PC-9 (cell line): Measurements from ENCODE around the gene PRKG1. TPM values are rescaled to one million over a fixed set of nuclear protein-coding genes. Genes with fewer than 3 reads are reported as not detected.

ENCODE experiments used
- BruUV-seq: library from RNA; stranded (reverse); fragments of 400-500 nt; replicated peaks from 2 replicates; lab custom pipeline; 2021; lab: Mats Ljungman, UMichigan
- CTCF ChIA-PET: fragments of 300-600 bp; sonication (Branson Sonifier 250); formaldehyde crosslinking; loops from one replicate; lab custom pipeline; 2022; ENCODE audit warnings: antibody characterized with exemption; lab: Charles Lee
- POLR2A ChIA-PET: fragments of 300-600 bp; sonication (Branson Sonifier 250); formaldehyde crosslinking; loops from one replicate; lab custom pipeline; 2022; ENCODE audit warnings: antibody characterized with exemption; ENCODE audit not compliant: unreplicated experiment; lab: Charles Lee
- DNase-seq, 2 experiments: peaks; one replicate each; pipeline versions ENCODE4 v3.0.0 to v3.0.0-alpha.2; 2015 to 2022; ENCODE audit warnings: mixed read lengths in 1 of 2
- H2AFZ ChIP-seq: fragments of 200-600 bp; sonication (generic); 2 replicates; pipeline ENCODE4 v1.8.1; 2017; ENCODE audit warnings: antibody characterized with exemption
- H3F3A ChIP-seq: fragments of 200-600 bp; sonication (generic); 2 replicates; pipeline ENCODE4 v1.8.1; 2017; ENCODE audit warnings: antibody characterized with exemption, mild to moderate bottlenecking, low read depth; ENCODE audit not compliant: insufficient read depth
- H3K27ac ChIP-seq: fragments of 200-600 bp; sonication (generic); 2 replicates; pipeline ENCODE4 v1.6.1; 2016; ENCODE audit warnings: mixed run types
- H3K27me3 ChIP-seq: fragments of 200-600 bp; sonication (generic); 2 replicates; pipeline ENCODE4 v1.6.1; 2016; ENCODE audit warnings: low read depth, mixed run types; ENCODE audit not compliant: insufficient read depth
- H3K36me3 ChIP-seq: fragments of 200-600 bp; sonication (generic); 2 replicates; pipeline ENCODE4 v1.6.1; 2016; ENCODE audit warnings: low read depth, mixed run types
- H3K4me1 ChIP-seq: fragments of 200-600 bp; sonication (generic); replicated peaks from 2 replicates; pipeline ENCODE4 v1.6.1; 2016; ENCODE audit warnings: mixed run types; ENCODE audit not compliant: insufficient read depth
- H3K4me2 ChIP-seq: fragments of 200-600 bp; sonication (generic); 2 replicates; pipeline ENCODE4 v1.6.1; 2017; ENCODE audit warnings: mixed run types
- H3K4me3 ChIP-seq: fragments of 200-600 bp; sonication (generic); 2 replicates; pipeline ENCODE4 v1.6.1; 2016; ENCODE audit warnings: mixed run types
- H3K79me2 ChIP-seq: fragments of 200-600 bp; sonication (generic); 2 replicates; pipeline ENCODE4 v1.6.1; 2017; ENCODE audit warnings: low read depth, mixed run types
- H3K9me2 ChIP-seq: fragments of 200-600 bp; sonication (generic); 2 replicates; pipeline ENCODE4 v1.8.1; 2017; ENCODE audit warnings: mild to moderate bottlenecking; ENCODE audit not compliant: insufficient read depth
- H3K9me3 ChIP-seq: fragments of 200-600 bp; sonication (generic); 2 replicates; pipeline ENCODE4 v1.8.1; 2016; ENCODE audit warnings: low read depth; ENCODE audit not compliant: insufficient read depth
- H4K20me1 ChIP-seq: fragments of 200-600 bp; sonication (generic); 2 replicates; pipeline ENCODE4 v1.8.1; 2017; ENCODE audit not compliant: insufficient read depth
- EZH2 ChIP-seq: fragments of 200-600 bp; sonication (generic); IDR thresholded peaks from 2 replicates; pipeline ENCODE4 v1.8.0; 2017; ENCODE audit warnings: antibody characterized with exemption, low read depth
- intact Hi-C: fragments of 100-400 bp; cut with micrococcal nuclease; formaldehyde crosslinking; loops from one replicate; pipeline ENCODE4 v1.10.0; 2022; ENCODE audit not compliant: unreplicated experiment
- total RNA-seq: library from RNA; stranded (reverse); gene quantifications from 2 replicates; pipeline ENCODE4 v1.2.3, GENCODE V29; 2021
- TF ChIP-seq, protein P1 (sequence below): fragments of 200-600 bp; sonication (generic); conservative IDR thresholded peaks from 2 replicates; pipeline ENCODE4 v1.6.1; 2017; ENCODE audit warnings: mixed run types, antibody characterized with exemption, mild to moderate bottlenecking, moderate library complexity

The PRKG1 gene
- total RNA-seq, 1 experiment from 2014 or later = 0.70 TPM

DNA sequence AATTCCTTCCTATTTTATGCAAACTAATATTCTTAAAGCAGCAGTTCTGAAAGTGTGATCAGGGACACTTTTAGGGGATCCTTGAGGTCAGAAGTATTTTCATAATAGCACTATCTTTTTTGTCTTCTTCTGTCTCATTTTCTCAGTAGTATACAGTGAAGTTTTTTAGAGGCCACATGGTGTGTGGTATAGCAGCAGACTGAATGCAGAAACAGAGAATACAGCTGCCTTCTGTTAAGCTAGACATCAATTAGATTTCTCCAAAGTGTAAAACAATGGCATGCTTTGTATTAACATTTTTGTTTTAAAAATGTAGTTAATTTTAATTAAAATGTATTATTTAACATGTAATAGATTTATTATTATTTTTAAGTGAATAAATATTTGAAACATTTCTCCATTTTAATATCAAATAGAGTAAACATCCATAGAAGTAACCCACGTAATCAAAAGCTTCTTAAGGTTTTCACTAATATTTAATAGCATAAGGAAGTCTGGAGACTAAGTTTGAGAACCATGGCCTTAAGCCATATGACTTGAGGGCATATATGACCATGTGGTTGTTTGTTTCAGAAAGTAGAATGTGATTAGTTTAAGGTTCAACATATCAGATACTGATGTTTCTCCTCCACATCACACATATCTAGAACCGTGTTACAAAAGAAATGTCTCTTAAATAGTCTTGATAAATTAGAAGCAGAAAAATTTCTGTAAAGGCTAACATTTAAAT, 94.0 kb downstream of the PRKG1 start:
- H3K9me3 ChIP-seq = no peaks in the 10 kb centered on the region; the same call in 1 of the 2 replicates
- no peaks in the 10 kb centered on the region for H3K27me3 ChIP-seq
- CTCF ChIA-PET = no interaction called here
- no peaks in the 10 kb centered on the region for H3F3A ChIP-seq
- no peak overlapping the region for H3K27ac ChIP-seq
- H2AFZ ChIP-seq = no peak overlapping the region
- POLR2A ChIA-PET = no interaction called here
- H3K4me2 ChIP-seq = no peak overlapping the region
- no peaks in the 10 kb centered on the region for H4K20me1 ChIP-seq
- BruUV-seq = no TSS peak
- H3K79me2 ChIP-seq = no peaks in the 10 kb centered on the region
- TF ChIP-seq EZH2 = no peak
- TF ChIP-seq, protein P1, sequence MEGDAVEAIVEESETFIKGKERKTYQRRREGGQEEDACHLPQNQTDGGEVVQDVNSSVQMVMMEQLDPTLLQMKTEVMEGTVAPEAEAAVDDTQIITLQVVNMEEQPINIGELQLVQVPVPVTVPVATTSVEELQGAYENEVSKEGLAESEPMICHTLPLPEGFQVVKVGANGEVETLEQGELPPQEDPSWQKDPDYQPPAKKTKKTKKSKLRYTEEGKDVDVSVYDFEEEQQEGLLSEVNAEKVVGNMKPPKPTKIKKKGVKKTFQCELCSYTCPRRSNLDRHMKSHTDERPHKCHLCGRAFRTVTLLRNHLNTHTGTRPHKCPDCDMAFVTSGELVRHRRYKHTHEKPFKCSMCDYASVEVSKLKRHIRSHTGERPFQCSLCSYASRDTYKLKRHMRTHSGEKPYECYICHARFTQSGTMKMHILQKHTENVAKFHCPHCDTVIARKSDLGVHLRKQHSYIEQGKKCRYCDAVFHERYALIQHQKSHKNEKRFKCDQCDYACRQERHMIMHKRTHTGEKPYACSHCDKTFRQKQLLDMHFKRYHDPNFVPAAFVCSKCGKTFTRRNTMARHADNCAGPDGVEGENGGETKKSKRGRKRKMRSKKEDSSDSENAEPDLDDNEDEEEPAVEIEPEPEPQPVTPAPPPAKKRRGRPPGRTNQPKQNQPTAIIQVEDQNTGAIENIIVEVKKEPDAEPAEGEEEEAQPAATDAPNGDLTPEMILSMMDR = no peak
- intact Hi-C loops = no loop called here
- H3K36me3 ChIP-seq = no peaks in the 10 kb centered on the region
- no peaks in the 10 kb centered on the region for H3K9me2 ChIP-seq
- no peaks in the 10 kb centered on the region for H3K4me1 ChIP-seq
- no peak for DNase-seq
- no peak overlapping the region for H3K4me3 ChIP-seq

DNA sequence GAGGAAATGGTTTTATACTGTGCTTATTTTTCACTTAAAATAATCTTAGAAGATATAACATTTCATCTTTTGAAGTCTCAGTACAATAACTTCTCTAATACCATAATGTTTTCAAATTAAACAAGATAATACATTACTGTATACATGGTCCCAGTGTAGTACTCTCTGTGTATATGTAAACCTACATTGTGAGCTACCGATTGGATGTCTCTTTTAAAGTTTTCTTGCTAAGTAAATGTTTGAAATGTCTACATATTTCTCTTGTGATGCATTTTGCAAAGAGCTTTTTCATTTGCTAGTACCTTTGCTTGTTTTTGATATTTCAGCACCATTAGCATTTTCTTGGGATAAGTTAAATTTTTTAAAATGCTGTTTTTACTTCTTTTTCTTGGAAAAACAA, 94.8 kb downstream of the PRKG1 start:
- TF ChIP-seq EZH2 = no peak
- TF ChIP-seq, protein P1 = no peak
- no peak overlapping the region for H3K4me2 ChIP-seq
- no peak overlapping the region for H2AFZ ChIP-seq
- ChIA-PET CTCF (no interaction called here), POLR2A (no interaction called here)
- BruUV-seq = no TSS peak
- no peaks in the 10 kb centered on the region for H3K79me2 ChIP-seq
- H3K9me3 ChIP-seq = no peaks in the 10 kb centered on the region; the same call in 1 of the 2 replicates
- DNase-seq = no peak
- H3K27ac ChIP-seq = no peak overlapping the region
- H3F3A ChIP-seq = no peaks in the 10 kb centered on the region
- no peaks in the 10 kb centered on the region for H3K27me3 ChIP-seq
- H3K4me1 ChIP-seq = no peaks in the 10 kb centered on the region
- H3K36me3 ChIP-seq = no peaks in the 10 kb centered on the region
- H3K9me2 ChIP-seq = no peaks in the 10 kb centered on the region
- intact Hi-C loops = no loop called here
- no peak overlapping the region for H3K4me3 ChIP-seq
- H4K20me1 ChIP-seq = no peaks in the 10 kb centered on the region

GRCh38 chr10:51170518-51171245, 96.4 kb downstream of the PRKG1 start:
- Histone ChIP-seq H3K27me3 (no peaks in the 10 kb centered on the region), H3K27ac (no peak overlapping the region), H3K36me3 (no peaks in the 10 kb centered on the region), H3K79me2 (no peaks in the 10 kb centered on the region), H3F3A (no peaks in the 10 kb centered on the region), H3K4me3 (no peak overlapping the region), H3K4me1 (no peaks in the 10 kb centered on the region), H3K4me2 (no peak overlapping the region), H3K9me2 (no peaks in the 10 kb centered on the region), H3K9me3 (no peaks in the 10 kb centered on the region; the same call in 1 of the 2 replicates), H2AFZ (no peak overlapping the region), H4K20me1 (no peaks in the 10 kb centered on the region)
- TF ChIP-seq, protein P1 = no peak
- no peak for TF ChIP-seq EZH2
- intact Hi-C loops = no loop called here
- ChIA-PET CTCF (no interaction called here), POLR2A (no interaction called here)
- BruUV-seq = no TSS peak
- DNase-seq = no peak
